DMS53 treated with DMSO at 0.1 percent for 48 hours (cell line): Measurements from ENCODE around the gene GRIK5.

Experiments used
- DNase-seq: peaks from one replicate; lab custom pipeline; 2025; ENCODE audit not compliant: unreplicated experiment; lab: John Stamatoyannopoulos, UW

The GRIK5 gene

DNA sequence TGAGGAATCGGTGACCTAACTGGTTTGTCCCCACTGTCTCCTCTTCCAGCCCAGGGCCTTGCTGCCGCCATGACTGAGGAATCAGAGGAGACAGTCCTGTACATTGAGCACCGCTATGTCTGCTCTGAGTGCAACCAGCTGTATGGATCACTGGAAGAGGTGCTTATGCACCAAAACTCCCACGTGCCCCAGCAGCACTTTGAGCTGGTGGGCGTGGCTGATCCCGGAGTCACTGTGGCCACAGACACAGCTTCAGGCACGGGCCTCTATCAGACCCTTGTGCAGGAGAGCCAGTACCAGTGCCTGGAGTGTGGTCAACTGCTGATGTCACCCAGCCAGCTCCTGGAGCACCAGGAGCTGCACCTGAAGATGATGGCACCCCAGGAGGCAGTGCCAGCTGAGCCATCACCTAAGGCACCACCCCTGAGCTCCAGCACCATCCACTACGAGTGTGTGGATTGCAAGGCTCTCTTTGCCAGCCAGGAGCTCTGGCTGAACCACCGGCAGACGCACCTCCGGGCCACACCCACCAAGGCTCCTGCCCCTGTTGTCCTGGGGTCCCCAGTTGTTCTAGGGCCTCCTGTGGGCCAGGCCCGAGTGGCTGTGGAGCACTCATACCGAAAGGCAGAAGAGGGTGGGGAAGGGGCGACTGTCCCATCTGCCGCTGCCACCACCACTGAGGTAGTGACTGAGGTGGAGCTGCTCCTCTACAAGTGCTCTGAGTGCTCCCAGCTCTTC is 8.7 kb upstream of the GRIK5 start:
- no peak for DNase-seq

DNA sequence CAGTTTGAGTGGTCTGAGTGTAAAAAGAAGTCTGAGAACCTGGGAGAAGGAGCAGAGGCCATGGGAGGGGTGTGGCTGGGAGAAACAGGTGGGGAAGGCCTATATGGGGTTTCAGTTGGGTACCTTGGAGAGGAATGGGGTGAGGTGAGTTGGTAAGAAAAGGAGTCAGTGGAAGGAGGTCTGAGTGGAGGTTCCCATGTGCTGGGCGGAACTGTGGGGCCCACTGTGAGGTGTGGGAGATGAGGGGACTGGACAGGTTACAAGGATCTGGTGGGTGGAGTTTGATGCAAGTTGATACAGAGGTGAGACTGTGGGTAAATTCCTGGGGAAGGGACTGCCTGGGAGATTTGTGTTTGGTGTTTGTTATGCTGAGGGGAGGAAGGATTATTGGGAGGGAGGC is 8.1 kb upstream of the GRIK5 start:
- DNase-seq, result no peak

DNA sequence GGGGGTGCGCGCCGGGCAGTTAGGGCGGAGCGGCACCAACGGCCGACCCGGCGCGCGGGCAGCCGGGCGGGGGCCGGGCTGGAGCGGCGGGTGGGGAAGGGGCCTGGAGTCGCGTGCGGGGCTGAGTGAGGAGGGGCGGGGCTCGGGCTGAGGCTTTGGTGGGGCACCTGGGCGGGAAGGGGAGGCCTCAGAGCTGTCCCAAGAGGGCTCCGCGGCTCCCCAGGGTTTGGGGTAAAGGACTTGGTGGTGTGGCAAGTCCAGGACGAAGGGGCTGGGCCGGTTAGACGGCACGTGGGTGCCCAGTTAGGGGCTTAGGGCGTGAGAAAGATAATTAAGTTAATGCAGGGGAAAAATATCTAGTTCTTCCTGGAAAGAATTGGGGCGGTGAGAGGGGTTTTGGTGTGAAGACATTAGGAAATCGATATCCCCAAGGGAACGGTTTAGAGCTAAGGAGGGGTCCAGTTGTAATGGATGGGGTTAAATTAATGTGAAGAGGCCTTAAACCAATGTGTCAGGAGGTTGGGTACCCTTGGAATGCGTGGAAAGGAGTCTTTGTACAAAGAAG is 6.5 kb upstream of the GRIK5 start:
- DNase-seq, result no peak

DNA sequence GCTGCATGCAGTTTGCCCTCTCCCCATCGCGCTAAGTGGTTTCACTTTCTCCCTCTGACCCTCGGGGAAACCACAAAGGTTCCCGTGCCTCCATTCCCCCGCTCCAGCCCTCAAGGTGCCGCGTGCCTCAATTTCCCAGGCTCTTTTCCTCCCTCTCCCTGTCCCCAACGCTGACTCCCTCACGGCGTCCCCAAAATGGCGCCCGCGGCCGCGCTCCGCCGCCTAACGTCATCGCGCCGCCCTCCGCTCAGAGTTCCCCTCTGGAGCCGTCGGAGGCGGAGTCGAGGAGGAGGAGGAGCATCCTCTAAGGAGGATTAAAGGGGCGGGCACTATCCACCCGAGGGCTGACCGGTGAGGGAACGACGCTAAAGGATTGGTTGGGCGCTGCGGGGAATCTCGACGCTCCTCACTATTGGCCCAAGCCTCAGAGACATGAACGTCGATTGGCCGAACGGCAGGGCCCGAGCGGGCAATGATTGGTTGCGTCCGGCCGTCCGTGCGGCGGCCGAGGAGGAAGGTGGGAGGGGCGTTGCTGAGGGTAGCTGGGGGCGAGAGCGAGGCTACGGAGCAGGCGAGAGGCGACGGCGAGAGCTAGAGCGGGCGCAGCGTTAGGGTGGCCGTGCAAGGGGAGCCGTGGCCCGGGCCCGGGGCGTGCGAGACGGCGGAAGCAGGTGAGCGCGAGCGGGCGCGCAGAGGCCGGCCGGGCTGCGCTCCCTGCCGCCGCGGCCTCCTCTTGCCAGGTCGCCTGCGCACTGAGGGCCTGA is 5.8 kb upstream of the GRIK5 start, which contains the start of gene ZNF574:
Gene ZNF574, plus strand, starts transcription at position 551 of the 764 bp plus-strand sequence. CDS start 2,441 bp downstream, outside the sequence.
- peak; percentile 98 for DNase-seq

DNA sequence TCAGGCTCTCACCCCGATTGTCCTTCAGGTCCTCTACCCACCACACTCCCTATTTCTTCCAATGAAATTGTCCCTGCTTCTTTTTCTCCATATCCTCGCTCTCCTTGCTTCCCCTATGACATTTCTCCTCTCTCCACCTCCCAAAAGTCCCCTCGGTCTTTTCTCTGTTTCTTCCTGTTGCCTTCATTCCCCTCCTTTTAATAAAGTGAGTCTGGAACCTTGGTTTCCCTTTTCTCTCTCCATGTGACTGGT is 5.3 kb upstream of the GRIK5 start:
- no peak for DNase-seq

DNA sequence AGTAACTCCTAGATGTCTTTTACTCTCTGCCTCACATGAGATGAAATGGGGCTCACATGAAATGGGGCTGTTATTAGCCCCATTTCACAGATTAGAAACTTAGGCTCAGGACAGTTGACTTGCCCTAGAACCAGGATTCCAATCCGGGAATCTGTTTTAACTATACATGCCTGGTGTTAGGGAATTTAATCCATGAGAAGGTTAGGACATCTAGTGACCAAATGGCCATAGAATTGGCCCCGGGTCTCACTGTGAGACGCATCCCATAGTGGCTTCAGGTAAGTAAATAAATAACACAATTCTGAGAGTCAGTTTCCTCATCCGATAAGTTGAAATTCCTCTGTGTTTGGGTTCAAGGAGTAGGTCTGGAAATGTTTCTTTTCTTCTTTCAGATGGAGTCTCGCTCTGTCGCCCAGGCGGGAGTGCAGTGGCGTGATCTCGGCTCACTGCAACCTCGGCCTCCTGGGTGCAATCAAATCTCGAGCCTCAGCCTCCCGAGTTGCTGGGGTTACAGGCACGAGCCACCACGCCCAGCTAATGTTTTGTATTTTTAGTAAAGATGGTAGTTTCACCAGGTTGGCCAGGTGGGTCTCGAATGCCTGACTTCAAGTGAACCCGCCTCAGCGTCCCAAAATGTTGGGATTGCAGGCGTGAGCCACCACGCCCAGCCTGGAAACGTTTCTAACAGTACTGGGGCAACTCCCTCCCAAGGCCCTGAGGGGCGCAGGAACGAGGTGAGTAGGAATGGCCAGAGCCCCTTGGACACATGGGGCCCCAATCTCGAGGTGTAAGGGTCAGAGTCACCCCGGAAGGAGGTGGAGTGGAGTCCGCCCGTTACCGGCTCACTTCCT is 4.7 kb upstream of the GRIK5 start:
- DNase-seq, result peak; percentile 41

DNA sequence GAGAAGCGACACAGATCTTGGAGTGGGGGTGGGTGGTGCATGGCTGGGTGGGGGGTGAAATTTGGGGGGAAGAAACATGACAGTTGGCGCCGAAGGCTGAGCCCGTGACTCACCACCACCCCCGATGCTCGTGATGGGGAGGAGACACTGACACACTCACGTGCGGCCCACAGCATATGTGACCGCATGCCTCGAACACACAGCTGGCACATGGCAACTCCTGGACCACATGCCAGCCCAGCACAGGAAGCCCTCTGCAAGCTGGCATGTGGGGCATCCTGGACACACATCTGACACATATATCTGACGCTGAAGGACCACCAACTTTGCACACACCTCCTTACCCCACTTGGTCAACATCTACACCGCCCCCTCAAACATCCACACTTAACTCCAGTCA is 1.2 kb upstream of the GRIK5 start:
- no peak for DNase-seq

DNA sequence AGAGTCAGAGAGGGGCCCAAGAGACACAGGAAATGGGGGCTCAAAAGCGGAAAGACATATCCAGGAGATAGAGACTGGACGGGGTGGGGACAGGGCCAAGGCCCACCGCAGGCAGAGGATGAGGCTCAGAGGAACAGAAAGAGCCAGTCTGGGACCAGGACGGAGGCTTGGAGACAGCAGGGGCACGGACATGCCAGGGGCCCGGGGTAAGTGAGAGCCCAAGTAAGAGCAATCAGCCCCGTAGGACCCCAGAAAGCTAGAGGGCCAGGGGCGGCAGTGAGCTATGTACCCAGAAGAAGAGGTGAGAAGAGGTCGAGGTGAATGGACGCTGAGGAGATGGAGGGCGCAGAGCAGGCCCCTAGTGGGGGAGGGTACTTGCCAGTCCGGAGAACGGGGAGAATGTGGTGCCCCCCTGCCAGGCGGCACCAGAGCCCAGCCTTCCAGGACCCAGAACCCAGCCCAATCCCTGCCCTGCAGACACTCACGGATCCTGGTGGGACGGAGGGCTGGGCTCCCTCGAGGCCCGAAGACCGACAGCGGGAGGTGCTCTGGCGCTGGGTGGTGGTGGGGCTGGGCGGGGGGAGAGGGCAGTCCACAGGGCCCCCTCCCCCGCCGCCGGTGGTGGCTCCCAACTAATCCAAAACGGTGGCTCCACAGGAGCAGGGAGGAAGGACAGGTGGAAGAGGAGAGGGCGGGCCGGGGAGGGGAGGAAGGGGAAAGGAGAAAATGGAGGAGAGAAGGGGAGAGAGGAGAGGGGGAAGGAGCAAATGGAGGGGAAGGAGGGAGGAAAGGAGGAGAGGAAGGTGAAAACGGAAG is 1.0 kb downstream of the GRIK5 start:
- no peak for DNase-seq

DNA sequence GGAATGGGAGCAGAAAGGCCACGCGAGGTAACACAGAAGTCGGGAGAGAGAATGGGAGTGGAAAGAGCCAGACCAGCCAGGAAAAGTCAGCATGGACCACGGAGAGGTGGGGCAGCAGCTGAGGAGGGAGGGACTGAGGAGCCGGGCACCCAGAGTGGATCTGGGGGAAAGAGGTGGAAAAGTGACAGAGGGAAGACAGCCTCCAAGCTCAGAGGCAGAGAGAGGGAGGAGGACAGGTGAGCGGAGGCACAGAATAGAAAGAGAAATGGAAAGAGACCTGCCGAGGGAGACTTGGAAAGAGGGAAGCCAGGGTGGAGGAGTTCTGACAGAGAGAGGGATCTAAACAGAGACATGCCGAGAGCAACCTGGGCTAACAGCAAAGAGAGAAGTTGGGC is 1.6 kb downstream of the GRIK5 start:
- no peak for DNase-seq

DNA sequence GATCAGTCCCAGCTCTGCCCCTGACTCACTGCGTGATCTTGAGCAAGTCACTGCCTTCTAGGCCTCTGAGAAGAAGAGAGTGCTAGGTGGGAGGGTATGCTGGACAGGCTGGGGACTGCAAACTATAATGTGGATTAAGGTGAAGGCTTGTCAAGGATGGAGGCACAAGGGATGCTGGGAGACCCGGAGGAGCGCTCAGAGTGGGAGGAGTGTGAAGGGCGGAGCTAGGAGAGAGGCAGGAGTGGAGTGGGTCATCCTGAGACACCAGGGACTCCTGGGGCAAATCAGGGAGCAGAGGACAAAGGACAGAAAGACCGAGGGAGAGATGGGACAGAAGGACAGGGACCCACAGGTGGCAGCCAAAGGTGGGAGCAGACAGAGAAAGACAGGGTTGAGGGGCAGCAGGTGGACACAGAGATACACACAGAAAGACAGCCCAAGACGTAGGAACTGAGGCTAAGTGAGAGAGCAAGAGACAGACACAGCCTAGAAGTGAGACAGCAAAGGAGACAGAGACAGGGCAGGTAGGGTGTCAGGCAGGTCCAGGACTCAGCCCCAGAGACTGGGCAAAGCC is 2.6 kb downstream of the GRIK5 start:
- DNase-seq, result no peak

DNA sequence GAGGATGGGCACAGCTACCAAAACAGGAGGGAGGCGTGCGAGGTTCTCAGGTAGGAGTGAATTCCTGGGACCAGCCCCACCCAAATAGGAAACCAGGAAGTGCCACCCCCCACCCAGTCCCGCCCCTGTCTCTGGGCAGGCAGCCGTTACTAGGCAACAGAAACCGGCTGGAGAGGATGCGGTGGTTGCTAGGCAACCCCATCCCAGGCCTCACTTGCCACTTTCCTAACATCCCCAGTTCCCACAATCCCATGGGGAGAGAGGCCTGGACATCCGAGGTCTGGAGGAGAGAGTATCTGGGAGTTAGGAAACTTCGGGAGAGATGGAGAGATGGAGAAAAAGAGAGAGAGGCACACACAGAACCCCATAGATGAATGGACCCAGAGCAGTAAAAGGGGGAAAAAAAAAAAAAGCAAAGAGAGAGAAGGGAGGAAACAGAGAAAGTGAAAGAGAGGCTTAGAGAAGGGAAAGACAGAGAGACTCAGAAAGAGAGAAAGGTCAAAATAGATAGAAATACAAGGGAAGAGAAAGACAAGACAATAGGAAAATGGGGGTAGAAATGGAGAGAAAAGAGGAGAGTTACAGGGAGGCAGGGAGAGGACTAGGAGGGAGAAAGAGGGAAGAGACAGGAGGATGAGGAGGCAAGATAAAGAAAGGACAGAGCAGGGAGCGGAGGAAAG is 3.8 kb downstream of the GRIK5 start:
- DNase-seq, result peak; percentile 22

DNA sequence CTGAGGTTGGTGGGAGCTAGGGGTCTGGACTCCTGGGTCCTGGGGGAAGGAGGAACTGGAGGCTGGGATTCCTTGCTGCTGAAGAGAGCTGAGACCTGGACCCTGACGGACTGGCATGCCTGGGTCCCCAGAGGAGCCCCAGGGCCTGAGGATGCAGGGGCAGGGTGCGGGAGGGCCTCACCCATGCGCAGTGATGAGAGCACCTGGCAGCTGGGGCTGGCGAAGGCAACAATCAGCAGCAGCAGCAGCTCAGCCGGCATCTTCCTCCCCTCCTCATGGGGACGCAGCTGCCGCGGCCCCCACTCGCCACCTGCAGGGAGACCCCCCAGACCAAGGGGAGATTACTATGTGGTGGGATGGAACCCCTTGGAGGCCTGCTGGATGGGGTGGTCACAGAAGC is 4.5 kb downstream of the GRIK5 start:
- DNase-seq, result no peak

DNA sequence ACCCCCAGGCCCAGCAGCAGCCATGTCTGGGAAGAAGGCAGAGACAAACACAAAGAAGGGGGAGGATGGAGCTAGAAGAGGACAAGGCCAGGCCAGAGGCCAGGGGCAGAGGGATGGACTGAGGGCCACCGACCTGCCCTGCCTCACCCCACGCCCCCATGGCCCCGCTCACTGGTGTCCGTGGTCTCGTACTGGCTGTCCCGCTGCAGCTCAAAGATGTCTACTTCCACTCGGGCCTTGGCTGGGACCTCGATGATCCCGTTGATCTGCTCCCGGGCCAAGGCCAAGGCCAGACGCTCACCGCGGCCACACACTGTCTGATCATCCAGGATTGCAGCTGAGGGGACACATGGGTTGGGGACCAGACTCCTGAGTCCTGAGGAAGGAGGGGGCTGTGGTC is 5.0 kb downstream of the GRIK5 start:
- no peak for DNase-seq

DNA sequence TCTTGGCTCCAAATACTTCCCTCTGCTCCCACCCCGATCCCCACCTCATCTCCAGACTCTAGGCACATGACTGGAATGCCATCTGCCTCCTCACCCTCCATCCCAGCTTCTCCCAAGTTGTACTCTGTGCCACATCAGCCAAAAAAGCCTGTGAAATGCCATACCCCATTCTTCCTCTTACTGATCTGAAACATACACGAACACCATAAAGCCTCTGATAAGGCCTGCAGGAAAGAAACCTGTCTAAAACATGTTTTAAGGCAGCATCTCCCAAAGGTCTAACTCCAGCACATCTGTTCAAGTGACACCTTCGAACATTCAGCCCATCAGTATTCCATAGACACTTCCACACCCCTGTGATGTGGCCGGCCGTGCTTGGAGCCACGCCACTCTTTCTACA is 5.6 kb downstream of the GRIK5 start:
- no peak for DNase-seq

DNA sequence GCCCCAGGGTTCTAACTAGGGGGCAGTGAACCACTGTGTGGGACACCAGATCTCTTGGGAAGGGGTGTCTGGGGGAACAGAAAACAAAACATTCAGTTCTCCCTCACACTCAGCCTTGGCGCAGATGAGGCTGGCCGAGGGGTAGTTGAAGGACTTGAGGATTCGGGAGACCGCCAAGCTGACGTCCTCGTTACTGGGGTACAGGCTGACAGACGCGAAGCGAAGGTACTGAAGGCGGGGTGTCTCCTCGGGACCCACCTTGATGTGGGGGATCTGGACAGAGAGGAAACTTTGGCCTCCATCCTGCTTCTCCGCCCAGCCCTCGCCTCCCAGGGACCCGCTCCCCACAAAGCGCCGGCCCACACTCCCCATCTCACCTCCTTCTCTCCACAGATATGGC is 7.6 kb downstream of the GRIK5 start:
- DNase-seq, result no peak

DNA sequence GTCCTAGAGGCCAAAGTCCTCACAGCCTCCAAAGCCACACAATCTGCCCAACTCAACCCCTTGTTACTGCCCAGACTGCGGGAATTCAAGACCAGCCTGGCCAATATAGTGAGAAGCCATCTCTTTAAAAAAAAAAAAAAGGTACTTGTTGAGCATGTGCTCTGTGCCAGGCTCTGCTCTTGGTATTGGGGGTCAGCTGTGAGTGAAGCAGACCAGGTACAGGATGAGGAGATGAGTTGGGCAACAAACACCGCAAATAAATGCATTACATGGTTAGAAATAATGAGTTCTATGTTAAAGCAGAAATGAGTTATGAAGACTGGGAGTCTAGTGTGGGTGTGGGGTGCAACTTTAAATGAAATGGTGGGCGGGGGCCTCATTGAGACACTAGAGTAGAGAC is 9.9 kb downstream of the GRIK5 start:
- no peak for DNase-seq

DNA sequence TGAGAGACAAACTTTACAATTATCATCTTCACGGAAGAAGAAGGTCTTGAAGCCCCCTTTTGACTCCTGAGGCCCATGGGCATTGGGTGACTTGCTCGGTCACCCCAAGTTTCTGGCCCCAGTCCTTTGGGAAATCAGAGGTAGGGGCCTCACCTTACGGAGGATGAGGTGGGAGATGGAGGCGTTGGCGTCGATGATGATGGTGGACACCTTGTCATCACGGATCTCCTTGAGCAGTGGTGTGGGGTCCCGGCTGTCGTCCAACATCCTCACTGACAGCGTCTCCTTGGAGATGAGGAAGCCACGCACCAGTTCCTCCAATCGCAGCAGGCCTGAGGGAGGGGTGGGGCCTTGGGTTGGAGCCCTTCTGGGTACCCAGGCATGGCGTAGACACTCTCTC is 10.8 kb downstream of the GRIK5 start:
- DNase-seq, result no peak

DNA sequence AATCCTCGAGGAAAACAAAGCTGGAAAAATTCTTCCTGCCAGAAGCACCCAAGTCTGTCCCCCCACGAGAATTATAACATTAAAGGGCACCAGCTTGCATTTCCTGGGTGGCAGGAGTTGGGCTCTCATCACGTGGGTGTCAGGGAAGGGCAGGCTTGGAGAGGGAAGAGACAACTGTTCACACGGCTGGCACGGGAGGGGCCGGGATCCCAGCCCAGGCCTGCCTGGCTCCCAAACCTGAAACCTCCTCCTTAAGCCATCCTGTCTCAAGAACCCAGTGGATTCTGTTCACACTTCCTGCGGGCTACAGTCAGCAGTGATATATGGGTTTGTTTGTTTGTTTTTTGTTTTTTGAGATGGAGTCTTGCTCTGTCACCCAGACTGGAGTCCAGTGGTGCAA is 12.2 kb downstream of the GRIK5 start:
- DNase-seq, result no peak

DNA sequence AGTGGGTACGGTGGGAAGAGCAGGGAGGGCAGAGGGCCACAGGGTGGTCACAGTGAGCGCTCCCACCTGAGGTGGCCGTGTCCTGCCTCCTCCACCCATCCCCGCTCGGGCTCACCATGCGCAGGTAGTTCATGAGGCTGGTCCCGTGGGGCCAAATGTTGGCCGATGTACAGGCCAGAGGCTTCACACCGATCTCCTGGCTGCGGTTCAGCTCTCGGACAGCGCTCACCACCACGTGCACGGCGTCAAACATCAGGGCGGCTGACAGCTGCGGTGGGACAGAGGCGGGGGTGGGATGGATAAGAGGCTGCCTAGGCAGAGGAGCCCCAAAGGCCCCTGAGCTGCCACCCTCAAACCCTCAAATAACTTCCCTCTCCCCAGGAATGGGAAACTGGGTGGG is 15.8 kb downstream of the GRIK5 start:
- DNase-seq, result no peak
